Cerebellar nuclear complex (tissue), 1 donor: ENCODE measurements around the gene CDK13.
A peak's percentile ranks its signal among the peaks of the same experiment; 100 is the strongest.
"Not testable (repeated sequence)": the region's sequence is repeated elsewhere in the genome, so short reads cannot be mapped to it uniquely, and the experiment has no call there.

Source experiments
- DNase-seq, 2 experiments: peaks; one replicate each; lab custom pipeline; 2025; lab: John Stamatoyannopoulos, UW

Gene CDK13

GRCh38 chr7:40097728-40098127 lies 147.7 kb downstream of the CDK13 start:
- no peak for DNase-seq

- no peak for DNase-seq
These were observed 148.8 kb downstream of the CDK13 start for GRCh38 chr7:40098810-40099209.

- DNase-seq: no peak
These were observed 149.8 kb downstream of the CDK13 start for GRCh38 chr7:40099837-40100236.

DNA sequence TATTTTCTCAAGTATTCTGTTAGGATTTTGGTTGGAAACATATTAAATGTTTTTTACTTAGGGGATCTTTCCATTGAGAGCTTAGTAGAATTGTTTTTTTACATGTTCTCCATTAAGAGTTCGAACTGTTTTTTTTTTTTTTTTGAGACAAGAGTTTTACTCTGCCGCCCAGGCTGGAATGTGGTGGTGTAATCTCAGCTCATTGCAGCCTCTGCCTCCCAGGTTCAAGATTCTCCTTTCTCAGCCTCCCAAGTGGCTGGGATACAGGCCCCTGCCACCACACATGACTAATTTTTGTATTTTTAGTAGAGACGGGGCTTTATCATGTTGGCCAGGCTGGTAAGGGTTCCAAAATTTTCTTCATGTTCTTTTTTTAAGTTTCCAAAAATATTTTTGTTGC lies 151.1 kb downstream of the CDK13 start:
- DNase-seq: no peak

GRCh38 chr7:40102897-40103296 lies 152.8 kb downstream of the CDK13 start:
- no peak for DNase-seq

DNA sequence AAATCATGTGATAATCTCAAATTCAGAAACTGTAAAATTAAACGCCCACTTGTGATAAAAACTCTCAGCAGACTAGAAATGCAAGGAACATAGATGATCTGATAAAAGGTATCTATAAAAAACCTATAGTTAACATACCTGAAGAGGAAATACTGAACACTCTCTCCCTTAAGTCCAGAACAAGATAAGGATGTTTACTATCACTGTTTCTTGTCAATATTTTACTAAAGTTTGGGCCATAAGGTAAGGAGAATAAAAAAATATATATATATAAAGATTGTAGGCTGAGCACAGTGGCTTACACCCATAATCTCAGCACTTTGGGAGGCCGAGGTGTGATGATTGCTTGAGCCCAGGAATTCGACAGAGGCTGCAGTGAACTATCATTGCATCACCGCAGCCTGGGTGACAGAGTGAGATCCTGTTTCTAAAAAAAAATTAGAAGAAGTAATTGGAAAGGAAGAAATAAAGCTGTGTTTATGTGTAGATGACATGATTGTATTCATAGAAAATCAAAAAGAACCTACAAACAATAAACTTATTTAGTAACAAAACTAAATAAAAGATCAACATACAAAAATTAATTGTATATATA lies 155.9 kb downstream of the CDK13 start:
- DNase-seq: no peak

DNA sequence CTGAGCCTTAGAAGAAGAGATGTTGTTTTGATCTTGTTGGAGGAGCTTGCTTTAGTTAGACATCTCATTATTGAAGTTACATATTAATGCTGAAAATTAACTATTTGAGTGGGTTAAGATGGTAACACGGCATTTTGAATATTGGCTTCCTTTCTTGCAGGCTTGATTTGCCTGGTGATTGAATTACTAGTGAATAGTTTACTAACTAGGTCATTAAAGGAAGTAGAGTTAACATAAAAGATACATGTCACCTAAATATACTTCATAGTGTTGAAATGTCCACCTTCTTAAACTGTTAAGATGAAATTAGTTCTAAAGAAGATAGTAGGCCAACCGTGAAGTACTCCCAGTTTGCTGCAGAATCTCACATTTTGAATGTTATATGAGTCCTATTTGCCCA lies 165.9 kb downstream of the CDK13 start:
- no peak for DNase-seq

DNA sequence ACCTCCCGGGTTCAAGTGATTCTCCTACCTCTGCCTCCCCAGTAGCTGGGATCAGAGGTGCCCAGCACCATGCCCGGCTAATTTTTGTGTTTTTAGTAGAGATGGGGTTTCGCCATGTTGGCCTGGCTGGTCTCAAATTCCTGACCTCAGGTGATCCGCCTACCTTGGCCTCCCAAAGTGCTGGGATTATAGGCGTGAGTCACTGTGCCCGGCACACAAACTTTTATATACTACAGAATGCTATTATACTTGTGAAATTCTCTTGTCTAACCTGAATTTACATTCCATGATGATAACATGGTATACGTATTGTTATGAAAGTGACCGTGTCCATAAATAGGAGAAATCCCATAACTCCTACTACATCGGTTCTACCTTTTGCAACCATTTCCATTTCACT lies 167.1 kb downstream of the CDK13 start:
- DNase-seq: not testable (repeated sequence)

DNA sequence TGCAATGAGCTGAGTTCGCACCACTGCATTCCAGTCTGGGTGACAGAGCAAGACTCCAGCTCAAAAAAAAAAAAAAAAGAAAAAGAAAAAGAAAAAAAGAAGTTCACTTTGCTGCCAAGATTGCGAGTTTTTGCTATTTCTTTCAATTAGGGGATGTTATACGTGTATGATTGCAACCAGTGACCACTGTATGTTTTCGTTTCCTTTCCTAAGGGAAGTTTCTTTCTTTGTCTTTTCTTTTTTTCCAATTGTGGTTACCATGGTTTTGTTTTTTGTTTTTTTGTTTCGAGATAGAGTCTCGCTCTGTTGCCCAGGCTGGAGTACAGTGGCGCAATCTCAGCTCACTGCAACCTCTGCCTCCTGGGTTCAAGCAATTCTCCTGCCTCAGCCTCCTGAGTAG lies 168.1 kb downstream of the CDK13 start:
- DNase-seq: not testable (repeated sequence)

DNA sequence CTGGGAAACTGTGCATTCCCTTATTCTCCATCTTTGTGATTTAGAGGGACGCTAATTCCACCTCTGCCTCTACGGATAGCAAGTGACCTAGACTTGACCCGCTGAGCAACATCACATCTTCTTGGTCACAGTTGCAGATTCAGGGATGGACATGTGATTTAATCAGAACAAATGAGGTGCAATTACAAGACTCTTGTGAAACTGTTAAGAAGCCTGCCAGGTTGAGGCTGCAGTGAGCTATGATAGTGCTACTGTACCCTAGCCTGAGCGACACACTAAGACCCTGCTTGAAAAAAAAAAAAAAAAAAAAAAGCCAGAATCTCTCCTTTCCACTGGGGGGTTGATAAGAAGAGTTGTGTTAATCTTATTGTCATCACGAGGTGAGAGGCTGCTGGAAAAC lies 170.0 kb downstream of the CDK13 start:
- DNase-seq: no peak

DNA sequence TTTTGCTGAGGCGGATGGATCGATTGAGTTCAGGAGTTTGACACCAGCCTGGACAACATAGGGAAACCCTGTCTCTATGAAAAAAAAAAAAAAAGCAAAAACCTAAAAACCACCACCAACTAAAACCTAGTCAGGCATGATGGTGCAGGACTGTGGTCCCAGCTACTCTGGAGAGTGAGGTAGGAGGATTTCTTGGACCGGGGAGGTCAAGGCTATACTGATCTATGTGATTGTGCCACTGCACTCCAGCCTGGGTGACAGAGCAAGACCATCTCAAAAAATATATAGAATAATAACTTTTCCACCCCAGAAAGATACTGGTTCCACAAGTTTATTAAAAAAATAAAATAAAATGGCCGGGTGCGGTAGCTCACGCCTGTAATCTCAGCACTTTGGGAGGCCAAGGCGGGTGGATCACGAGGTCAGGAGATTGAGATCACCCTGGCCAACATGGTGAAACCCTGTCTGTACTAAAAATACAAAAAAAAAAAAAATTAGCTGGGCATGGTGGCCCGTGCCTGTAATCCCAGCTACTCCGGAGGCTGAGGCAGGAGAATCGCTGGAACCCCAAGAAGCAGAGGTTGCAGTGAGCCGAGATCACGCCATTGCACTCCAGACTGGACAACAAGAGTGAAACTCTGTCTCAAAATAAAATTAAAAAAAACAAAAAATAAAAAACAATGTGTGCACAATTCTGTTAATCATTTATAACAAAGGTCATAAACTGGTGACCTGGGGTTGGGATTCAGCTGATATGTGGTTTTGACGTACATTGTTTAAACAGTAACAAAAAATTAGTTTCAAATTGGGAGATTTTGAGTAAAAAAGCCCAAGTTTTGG lies 172.3 kb downstream of the CDK13 start:
- not testable (repeated sequence) for DNase-seq

- no peak for DNase-seq
These were observed 172.8 kb downstream of the CDK13 start for GRCh38 chr7:40122940-40123254.

- no peak for DNase-seq
These were observed 183.7 kb downstream of the CDK13 start for GRCh38 chr7:40133561-40134427.

DNA sequence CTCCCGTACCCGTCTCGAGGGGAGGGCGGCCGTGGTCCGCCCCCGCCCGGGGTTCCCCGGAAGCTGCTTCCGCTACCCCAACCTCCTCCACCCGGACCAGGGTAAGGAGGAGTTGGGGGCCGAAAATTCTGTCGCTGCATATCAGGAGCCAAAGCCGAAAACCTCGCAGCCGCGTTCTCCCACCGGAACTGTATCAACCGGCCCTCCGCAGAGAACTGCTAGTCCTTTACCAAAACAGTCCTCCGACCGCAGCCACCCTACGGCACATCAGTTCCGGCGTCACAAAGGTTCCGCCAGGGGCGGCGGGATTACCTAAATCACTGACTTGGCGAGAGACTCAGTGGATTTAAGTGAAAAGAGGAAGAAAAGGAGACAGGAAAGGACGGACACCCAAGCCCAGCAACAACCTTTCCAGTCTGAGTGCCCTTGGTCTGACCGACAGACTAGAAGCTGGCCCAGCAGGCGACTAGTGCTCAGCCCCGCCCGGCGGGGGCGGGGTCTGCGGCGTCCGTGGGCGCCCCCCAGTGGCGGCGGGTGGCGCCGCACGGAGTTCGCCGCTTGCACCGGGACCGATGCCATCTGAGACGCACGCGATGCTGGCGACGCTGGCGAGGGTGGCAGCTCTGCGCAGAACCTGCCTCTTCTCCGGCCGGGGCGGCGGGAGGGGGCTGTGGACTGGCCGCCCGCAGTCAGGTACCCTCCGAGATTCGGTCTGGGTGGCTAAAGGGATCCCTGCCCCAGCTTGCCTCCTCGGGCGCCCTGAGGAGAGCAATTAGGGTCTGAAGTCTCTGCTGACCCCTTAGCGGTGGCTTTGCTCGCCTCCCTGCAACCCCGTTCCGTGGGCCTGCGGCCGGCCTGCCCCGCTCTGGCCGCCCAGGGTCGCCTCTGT lies 184.6 kb downstream of the CDK13 start, which contains the start of the genes MPLKIP and SUGCT:
Gene MPLKIP, minus strand, starts transcription at position 195 of the 889 bp plus-strand sequence. Its CDS starts 55 bp downstream, at position 140.
Gene SUGCT, plus strand, starts transcription at position 578 of the 889 bp plus-strand sequence.
- DNase-seq: peak in 1 of 2 experiments; percentile 48

DNA sequence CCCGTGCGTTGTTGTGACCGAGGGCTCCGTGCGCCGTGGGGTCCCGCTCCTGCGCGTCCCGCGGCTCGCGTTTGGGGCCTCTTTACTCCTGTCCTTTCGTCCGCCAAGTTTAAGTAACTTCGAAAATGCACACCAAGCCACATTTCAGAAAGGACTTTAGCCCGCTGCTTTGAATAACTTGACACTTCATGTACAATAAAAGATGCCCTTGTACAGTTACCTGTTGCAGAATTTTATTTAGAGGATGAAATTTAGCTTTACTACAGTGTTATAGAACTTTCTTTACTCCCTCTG lies 185.2 kb downstream of the CDK13 start:
- DNase-seq: no peak

- DNase-seq: no peak
These were observed 187.5 kb downstream of the CDK13 start for GRCh38 chr7:40137563-40137962.

DNA sequence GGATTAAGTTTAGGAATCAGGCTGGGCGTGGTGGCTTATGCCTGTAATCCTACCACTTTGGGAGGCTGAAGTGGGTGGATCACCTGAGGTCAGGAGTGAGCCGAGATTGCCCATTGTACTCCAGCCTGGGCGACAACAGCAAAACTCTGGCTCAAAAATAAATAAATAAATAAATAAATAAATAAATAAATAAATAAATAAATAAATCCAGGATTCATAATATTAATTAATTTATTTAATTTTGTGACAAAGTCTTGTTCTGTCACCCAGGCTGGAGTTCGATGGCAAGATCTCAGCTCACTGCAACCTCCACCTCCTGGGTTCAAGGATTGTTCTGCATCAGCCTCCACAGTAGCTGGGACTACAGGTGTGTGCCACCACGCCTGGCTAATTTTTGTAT lies 188.9 kb downstream of the CDK13 start:
- DNase-seq: no peak

GRCh38 chr7:40139891-40140290 lies 189.8 kb downstream of the CDK13 start:
- DNase-seq: not testable (repeated sequence)

DNA sequence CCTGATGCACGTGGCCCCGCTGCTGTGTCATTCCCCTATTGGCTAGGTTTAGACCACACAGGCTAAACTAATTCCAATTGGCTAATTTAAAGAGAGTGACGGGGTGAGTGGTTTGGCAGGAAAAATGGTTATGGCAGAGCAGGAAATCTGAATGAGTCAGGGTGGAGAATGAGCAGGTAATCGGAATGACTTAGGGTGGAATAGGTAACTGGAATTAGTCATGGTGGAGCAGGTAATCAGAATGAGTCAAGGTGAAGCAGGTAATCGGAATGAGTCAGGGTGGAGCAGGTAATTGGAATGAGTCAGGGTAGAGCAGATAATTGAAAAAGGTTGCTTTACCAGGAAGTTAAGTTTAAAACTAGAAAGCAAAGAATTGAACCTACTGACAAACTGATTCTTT lies 191.9 kb downstream of the CDK13 start:
- not testable (repeated sequence) for DNase-seq

- not testable (repeated sequence) for DNase-seq
These were observed 195.6 kb downstream of the CDK13 start for GRCh38 chr7:40145596-40146130.
